ENCODE results near the gene ARHGAP9.

DNA sequence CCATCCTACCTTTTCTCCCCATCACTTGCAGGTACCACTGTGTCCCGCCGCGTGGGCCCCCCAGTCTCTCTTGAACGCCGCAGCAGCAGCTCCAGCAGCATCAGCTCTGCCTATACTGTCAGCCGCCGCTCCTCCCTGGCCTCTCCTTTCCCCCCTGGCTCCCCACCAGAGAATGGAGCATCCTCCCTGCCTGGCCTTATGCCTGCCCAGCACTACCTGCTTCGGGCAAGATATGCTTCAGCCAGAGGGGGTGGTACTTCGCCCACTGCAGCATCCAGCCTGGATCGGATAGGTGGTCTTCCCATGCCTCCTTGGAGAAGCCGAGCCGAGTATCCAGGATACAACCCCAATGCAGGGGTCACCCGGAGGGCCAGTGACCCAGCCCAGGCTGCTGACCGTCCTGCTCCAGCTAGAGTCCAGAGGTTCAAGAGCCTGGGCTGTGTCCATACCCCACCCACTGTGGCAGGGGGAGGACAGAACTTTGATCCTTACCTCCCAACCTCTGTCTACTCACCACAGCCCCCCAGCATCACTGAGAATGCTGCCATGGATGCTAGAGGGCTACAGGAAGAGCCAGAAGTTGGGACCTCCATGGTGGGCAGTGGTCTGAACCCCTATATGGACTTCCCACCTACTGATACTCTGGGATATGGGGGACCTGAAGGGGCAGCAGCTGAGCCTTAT is 9.2 kb downstream of the ARHGAP9 start:
- TF ChIP-seq, protein P1, sequence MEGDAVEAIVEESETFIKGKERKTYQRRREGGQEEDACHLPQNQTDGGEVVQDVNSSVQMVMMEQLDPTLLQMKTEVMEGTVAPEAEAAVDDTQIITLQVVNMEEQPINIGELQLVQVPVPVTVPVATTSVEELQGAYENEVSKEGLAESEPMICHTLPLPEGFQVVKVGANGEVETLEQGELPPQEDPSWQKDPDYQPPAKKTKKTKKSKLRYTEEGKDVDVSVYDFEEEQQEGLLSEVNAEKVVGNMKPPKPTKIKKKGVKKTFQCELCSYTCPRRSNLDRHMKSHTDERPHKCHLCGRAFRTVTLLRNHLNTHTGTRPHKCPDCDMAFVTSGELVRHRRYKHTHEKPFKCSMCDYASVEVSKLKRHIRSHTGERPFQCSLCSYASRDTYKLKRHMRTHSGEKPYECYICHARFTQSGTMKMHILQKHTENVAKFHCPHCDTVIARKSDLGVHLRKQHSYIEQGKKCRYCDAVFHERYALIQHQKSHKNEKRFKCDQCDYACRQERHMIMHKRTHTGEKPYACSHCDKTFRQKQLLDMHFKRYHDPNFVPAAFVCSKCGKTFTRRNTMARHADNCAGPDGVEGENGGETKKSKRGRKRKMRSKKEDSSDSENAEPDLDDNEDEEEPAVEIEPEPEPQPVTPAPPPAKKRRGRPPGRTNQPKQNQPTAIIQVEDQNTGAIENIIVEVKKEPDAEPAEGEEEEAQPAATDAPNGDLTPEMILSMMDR (conservative IDR thresholded peaks at IDR 0.05; ENCODE audit: low read depth, low read length): no peak
- no peak for TF ChIP-seq EZH2 (IDR thresholded peaks at IDR 0.05; ENCODE audit: borderline replicate concordance, low read depth, low read length, poor library complexity, severe bottlenecking)

Measured in A673 (cell line).